NB4 (cell line): ENCODE results near the gene LRRC26.

Experiments used
- DNase-seq: peaks from one replicate; pipeline ENCODE4 v3.0.0; 2010; ENCODE audit warnings: low read depth
- H3K4me3 ChIP-seq: one replicate; pipeline ENCODE4 v1.5.1; 2011; ENCODE audit warnings: mild to moderate bottlenecking, low read depth, low read length, moderate library complexity
- CTCF ChIP-seq: IDR thresholded peaks from one replicate; pipeline ENCODE4 v1.5.1; 2012; ENCODE audit warnings: low read depth, low read length
- MAX ChIP-seq: IDR thresholded peaks from 2 replicates; pipeline ENCODE4 v1.6.1; 2011; ENCODE audit warnings: low read depth, low read length
- MYC ChIP-seq: IDR thresholded peaks from 2 replicates; pipeline ENCODE4 v1.6.1; 2011; ENCODE audit warnings: low read depth, low read length
- POLR2A ChIP-seq: IDR thresholded peaks from 2 replicates; pipeline ENCODE4 v1.6.1; 2011; ENCODE audit warnings: mild to moderate bottlenecking; ENCODE audit not compliant: insufficient read length; ENCODE audit errors: extremely low read depth

Gene LRRC26

GRCh38 chr9:137143459-137143858 is 26.4 kb downstream of the LRRC26 start:
- no peak for DNase-seq
- TF ChIP-seq MYC = no peak
- TF ChIP-seq POLR2A = no peak
- no peak for TF ChIP-seq MAX
- TF ChIP-seq CTCF = no peak
- no peak overlapping the region for H3K4me3 ChIP-seq

GRCh38 chr9:137141976-137142936 is 27.6 kb downstream of the LRRC26 start:
- no peak for DNase-seq
- no peak overlapping the region for H3K4me3 ChIP-seq
- TF ChIP-seq MAX = no peak
- no peak for TF ChIP-seq CTCF
- no peak for TF ChIP-seq POLR2A
- no peak for TF ChIP-seq MYC

GRCh38 chr9:137141050-137141810 is 28.6 kb downstream of the LRRC26 start:
- no peak for TF ChIP-seq POLR2A
- no peak for TF ChIP-seq MYC
- TF ChIP-seq CTCF = no peak
- no peak for TF ChIP-seq MAX
- H3K4me3 ChIP-seq = no peak overlapping the region
- no peak for DNase-seq

- no peak overlapping the region for H3K4me3 ChIP-seq
- no peak for TF ChIP-seq CTCF
- TF ChIP-seq MYC = no peak
- TF ChIP-seq MAX = no peak
- no peak for DNase-seq
These were observed 29.5 kb downstream of the LRRC26 start for GRCh38 chr9:137140151-137141012.

GRCh38 chr9:137139468-137140150 is 30.2 kb downstream of the LRRC26 start:
- DNase-seq = no peak
- TF ChIP-seq CTCF (no peak), POLR2A (no peak), MYC (no peak), MAX (no peak)
- H3K4me3 ChIP-seq = no peak overlapping the region
